A549 (cell line): ENCODE measurements around the gene NNT.
"Not testable (repeated sequence)": the region's sequence is repeated elsewhere in the genome, so short reads cannot be mapped to it uniquely, and the experiment has no call there.

Source experiments
- EP300 ChIP-seq, 2 experiments: fragments of >200 bp; sonication (Bioruptor Twin); formaldehyde crosslinking; IDR thresholded peaks; 2 replicates in 1 of 2; 3 replicates in 1 of 2; pipeline ENCODE4 v1.6.1; 2016 to 2017
- MAZ ChIP-seq: fragments of 150-350 bp; IDR thresholded peaks from 2 replicates; pipeline ENCODE4 v1.6.1; 2014; ENCODE audit warnings: antibody characterized with exemption, low read depth, low read length, borderline replicate concordance
- RCOR1 ChIP-seq: fragments of 150-350 bp; IDR thresholded peaks from 2 replicates; pipeline ENCODE4 v1.6.1; 2014; ENCODE audit warnings: antibody characterized with exemption, low read length, low read depth
- ZC3H11A ChIP-seq: fragments of 450-650 bp; IDR thresholded peaks from 2 replicates; pipeline ENCODE4 v1.6.1; 2014; ENCODE audit warnings: antibody characterized with exemption, mild to moderate bottlenecking
- TF ChIP-seq, protein P1 (sequence below): fragments of 200-600 bp; sonication (generic); IDR thresholded peaks from 2 replicates; pipeline ENCODE4 v1.6.1; 2016; ENCODE audit warnings: antibody characterized with exemption, mild to moderate bottlenecking, moderate library complexity

DNA sequence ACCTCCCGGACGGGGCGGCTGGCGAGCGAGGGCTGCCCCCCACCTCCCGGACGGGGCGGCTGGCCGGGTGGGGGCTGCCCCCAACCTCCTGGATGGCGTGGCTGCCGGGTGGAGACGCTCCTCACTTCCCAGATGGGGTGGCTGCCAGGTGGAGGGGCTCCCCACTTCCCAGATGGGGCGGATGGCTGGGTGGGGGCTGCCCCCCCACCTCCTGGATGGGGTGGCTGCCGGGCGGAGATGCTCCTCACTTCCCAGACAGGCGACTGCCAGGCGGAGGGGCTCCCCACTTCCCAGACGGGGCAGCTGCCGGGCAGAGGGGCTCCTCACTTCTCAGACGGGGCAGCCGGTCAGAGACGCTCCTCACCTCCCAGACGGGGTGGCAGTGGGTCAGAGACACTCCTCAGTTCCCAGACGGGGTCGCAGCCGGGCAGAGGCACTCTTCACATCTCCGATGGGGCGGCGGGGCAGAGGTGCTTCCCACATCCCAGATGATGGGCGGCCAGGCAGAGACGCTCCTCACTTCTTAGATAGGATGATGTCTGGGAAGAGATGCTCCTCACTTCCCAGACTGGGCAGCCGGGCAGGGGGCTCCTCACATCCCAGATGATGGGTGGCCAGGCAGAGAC is 143.1 kb downstream of the NNT start:
- not testable (repeated sequence) for TF ChIP-seq EP300 (IDR thresholded peaks at IDR 0.05); RCOR1; ZC3H11A; MAZ
- TF ChIP-seq, protein P1, sequence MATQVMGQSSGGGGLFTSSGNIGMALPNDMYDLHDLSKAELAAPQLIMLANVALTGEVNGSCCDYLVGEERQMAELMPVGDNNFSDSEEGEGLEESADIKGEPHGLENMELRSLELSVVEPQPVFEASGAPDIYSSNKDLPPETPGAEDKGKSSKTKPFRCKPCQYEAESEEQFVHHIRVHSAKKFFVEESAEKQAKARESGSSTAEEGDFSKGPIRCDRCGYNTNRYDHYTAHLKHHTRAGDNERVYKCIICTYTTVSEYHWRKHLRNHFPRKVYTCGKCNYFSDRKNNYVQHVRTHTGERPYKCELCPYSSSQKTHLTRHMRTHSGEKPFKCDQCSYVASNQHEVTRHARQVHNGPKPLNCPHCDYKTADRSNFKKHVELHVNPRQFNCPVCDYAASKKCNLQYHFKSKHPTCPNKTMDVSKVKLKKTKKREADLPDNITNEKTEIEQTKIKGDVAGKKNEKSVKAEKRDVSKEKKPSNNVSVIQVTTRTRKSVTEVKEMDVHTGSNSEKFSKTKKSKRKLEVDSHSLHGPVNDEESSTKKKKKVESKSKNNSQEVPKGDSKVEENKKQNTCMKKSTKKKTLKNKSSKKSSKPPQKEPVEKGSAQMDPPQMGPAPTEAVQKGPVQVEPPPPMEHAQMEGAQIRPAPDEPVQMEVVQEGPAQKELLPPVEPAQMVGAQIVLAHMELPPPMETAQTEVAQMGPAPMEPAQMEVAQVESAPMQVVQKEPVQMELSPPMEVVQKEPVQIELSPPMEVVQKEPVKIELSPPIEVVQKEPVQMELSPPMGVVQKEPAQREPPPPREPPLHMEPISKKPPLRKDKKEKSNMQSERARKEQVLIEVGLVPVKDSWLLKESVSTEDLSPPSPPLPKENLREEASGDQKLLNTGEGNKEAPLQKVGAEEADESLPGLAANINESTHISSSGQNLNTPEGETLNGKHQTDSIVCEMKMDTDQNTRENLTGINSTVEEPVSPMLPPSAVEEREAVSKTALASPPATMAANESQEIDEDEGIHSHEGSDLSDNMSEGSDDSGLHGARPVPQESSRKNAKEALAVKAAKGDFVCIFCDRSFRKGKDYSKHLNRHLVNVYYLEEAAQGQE, result not testable (repeated sequence)
